ENCODE results near the gene IMMP2L. TPM values are rescaled to one million over a fixed set of nuclear protein-coding genes. Genes with fewer than 3 reads are reported as not detected.

Gene IMMP2L
- total and polyA plus RNA-seq, 2 donors (not counting 3 experiments of a cell fraction or from before 2014, with no cell fraction given) = 9.9 to 11.8 TPM

GRCh38 chr7:111172564-111173257 is 389.6 kb downstream of the IMMP2L start:
- ChIA-PET CTCF (interaction anchor here (0.8 to 1.1 kb wide), 3 partner anchors 9 to 35 kb away, joined by 3 read pairs; no protein-coding TSS in a partner anchor), POLR2A (no interaction called here)
- dilution Hi-C loops (cut with MboI; ENCODE audit: extremely low pct_ligation_motif_present, low sequenced_read_pairs) = no loop called here
- FAIRE-seq (no peak), DNase-seq (ENCODE audit: low read depth, low spot score) (no peak)
- Histone ChIP-seq H3K4me1 (ENCODE audit: control insufficient read depth, extremely low read depth, insufficient read depth, low read length) (no peaks in the 10 kb centered on the region), H3K9me3 (replicated peaks; ENCODE audit: control insufficient read depth, insufficient read depth, low read length) (no peaks in the 10 kb centered on the region), H3K4me3 (replicated peaks in 1 of 3; ENCODE audit: insufficient read depth in 1 of 3, low read depth in 1 of 3, low read length in 3 of 3) (no peak overlapping the region), H3K27ac (ENCODE audit: insufficient read depth, low read depth, low read length) (no peak overlapping the region), H3K9ac (replicated peaks; ENCODE audit: extremely low read depth, insufficient read depth, low read length) (no peak overlapping the region), H2AFZ (ENCODE audit: low read depth, low read length) (no peak overlapping the region), H4K20me1 (replicated peaks; ENCODE audit: control insufficient read depth, extremely low read depth, insufficient read depth, low read length) (no peaks in the 10 kb centered on the region), H3K79me2 (ENCODE audit: control insufficient read depth, insufficient read depth, low read length) (no peaks in the 10 kb centered on the region), H3K36me3 (ENCODE audit: control insufficient read depth in 2 of 2, extremely low read depth in 1 of 2, insufficient read depth in 2 of 2, low read length in 2 of 2) (no peaks in the 10 kb centered on the region), H3K4me2 (ENCODE audit: insufficient read depth, low read length) (no peak overlapping the region), H3K9me1 (replicated peaks; ENCODE audit: control insufficient read depth, extremely low read depth, insufficient read depth, low read length) (no peaks in the 10 kb centered on the region), H3K27me3 (ENCODE audit: control insufficient read depth in 2 of 2, insufficient read depth in 2 of 2, low read length in 2 of 2) (no peaks in the 10 kb centered on the region)
- no peak for TF ChIP-seq POLR2A (IDR thresholded peaks at IDR 0.05; ENCODE audit: low read depth, low read length)
- TF ChIP-seq FOS (IDR thresholded peaks at IDR 0.05; ENCODE audit: borderline replicate concordance, insufficient read depth, low read length) = no peak
- TF ChIP-seq POLR2AphosphoS5 (IDR thresholded peaks at IDR 0.05; ENCODE audit: insufficient read depth, low read depth, low read length) = no peak
- no peak for TF ChIP-seq JUN (IDR thresholded peaks at IDR 0.05; ENCODE audit: borderline replicate concordance, insufficient read depth, insufficient read length, low read depth)
- no peak for TF ChIP-seq CTCF (IDR thresholded peaks at IDR 0.05; ENCODE audit: extremely low read depth in 1 of 2, insufficient read depth in 1 of 2, low read depth in 1 of 2, low read length in 2 of 2)
- TF ChIP-seq GATA2 (IDR thresholded peaks at IDR 0.05; ENCODE audit: insufficient read depth, insufficient read length, low read depth, low read length) = no peak
- no peak for TF ChIP-seq MYC (IDR thresholded peaks at IDR 0.05; ENCODE audit: low read depth, low read length)
- no peak for TF ChIP-seq MAX (IDR thresholded peaks at IDR 0.05; ENCODE audit: insufficient read depth, insufficient read length)
- no peak for TF ChIP-seq EZH2 (IDR thresholded peaks at IDR 0.05; ENCODE audit: borderline replicate concordance, low read depth, low read length, severe bottlenecking)
- intact Hi-C loops (cut with micrococcal nuclease) = no loop called here
- no TSS peak for BruUV-seq (replicated peaks)
